ENCODE measurements around the gene PTPRD.

- TF ChIP-seq CTCF (conservative IDR thresholded peaks at IDR 0.05; ENCODE audit: low read depth in 2 of 2) (no peak), EZH2phosphoT487 (IDR thresholded peaks at IDR 0.05; ENCODE audit: unreplicated experiment) (no peak), JUNB (IDR thresholded peaks at IDR 0.05; ENCODE audit: unreplicated experiment) (no peak), POLR2AphosphoS5 (IDR thresholded peaks at IDR 0.05; ENCODE audit: low read depth) (no peak), CREB1 (CRISPR knock-in tag; IDR thresholded peaks at IDR 0.05; ENCODE audit: low read depth) (no peak), EZH2 (IDR thresholded peaks at IDR 0.05; ENCODE audit: low read depth, unreplicated experiment) (no peak), ZNF114 (CRISPR knock-in tag; IDR thresholded peaks at IDR 0.05) (no peak), ZNF331 (CRISPR knock-in tag; IDR thresholded peaks at IDR 0.05; ENCODE audit: low read depth) (no peak), NANOG (IDR thresholded peaks at IDR 0.05; ENCODE audit: borderline replicate concordance) (no peak), STAT1 (IDR thresholded peaks at IDR 0.05; ENCODE audit: unreplicated experiment) (no peak)
- TF ChIP-seq, protein P1, sequence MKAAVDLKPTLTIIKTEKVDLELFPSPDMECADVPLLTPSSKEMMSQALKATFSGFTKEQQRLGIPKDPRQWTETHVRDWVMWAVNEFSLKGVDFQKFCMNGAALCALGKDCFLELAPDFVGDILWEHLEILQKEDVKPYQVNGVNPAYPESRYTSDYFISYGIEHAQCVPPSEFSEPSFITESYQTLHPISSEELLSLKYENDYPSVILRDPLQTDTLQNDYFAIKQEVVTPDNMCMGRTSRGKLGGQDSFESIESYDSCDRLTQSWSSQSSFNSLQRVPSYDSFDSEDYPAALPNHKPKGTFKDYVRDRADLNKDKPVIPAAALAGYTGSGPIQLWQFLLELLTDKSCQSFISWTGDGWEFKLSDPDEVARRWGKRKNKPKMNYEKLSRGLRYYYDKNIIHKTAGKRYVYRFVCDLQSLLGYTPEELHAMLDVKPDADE (IDR thresholded peaks at IDR 0.05): no peak
- TF ChIP-seq, protein P2, sequence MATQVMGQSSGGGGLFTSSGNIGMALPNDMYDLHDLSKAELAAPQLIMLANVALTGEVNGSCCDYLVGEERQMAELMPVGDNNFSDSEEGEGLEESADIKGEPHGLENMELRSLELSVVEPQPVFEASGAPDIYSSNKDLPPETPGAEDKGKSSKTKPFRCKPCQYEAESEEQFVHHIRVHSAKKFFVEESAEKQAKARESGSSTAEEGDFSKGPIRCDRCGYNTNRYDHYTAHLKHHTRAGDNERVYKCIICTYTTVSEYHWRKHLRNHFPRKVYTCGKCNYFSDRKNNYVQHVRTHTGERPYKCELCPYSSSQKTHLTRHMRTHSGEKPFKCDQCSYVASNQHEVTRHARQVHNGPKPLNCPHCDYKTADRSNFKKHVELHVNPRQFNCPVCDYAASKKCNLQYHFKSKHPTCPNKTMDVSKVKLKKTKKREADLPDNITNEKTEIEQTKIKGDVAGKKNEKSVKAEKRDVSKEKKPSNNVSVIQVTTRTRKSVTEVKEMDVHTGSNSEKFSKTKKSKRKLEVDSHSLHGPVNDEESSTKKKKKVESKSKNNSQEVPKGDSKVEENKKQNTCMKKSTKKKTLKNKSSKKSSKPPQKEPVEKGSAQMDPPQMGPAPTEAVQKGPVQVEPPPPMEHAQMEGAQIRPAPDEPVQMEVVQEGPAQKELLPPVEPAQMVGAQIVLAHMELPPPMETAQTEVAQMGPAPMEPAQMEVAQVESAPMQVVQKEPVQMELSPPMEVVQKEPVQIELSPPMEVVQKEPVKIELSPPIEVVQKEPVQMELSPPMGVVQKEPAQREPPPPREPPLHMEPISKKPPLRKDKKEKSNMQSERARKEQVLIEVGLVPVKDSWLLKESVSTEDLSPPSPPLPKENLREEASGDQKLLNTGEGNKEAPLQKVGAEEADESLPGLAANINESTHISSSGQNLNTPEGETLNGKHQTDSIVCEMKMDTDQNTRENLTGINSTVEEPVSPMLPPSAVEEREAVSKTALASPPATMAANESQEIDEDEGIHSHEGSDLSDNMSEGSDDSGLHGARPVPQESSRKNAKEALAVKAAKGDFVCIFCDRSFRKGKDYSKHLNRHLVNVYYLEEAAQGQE (IDR thresholded peaks at IDR 0.05; ENCODE audit: unreplicated experiment): no peak
Measured at GRCh38 chr9:8816361-8816760, 1796.4 kb downstream of the PTPRD start.
